GM18511 (cell line): ENCODE measurements around the gene CERS1.

ENCODE experiments used
- ATAC-seq: cut with Tn5 transposase; IDR thresholded peaks from one replicate; pipeline ENCODE4 v1.9.1; 2021; ENCODE audit warnings: mild to moderate bottlenecking, moderate library complexity; ENCODE audit not compliant: unreplicated experiment

Gene CERS1

DNA sequence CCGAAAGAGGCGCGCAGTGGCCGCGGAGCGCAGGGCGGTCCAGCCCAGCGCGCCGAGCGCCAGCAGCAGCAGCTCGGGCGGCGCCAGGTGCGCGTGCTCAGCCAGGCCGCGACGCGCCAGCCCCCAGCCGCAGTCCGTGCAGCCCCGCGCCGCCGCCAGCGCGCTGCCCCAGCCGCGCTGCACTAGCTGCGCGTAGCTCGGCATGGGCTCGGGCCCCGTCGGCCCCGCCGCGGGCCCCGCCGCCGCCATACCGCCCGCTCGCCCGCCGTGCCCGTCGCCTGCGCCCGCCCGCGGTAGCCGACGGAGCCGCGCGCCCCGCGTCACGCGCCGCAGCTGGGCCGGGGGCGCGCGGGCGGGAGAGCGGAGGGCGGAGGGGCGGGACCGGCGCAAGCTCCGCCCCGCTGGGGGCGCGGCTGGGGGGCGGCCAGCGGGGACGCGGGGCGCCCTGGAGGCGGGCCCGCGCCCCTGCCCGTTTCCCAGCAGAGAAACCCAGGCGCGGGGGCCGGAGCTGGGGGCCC is at the start of gene CERS1:
TSS of gene CERS1 (minus strand) at position 335 of the 518 bp plus-strand sequence. CDS start at position 249, 86 bp downstream.
- ATAC-seq = no peak

- ATAC-seq = no peak
Observed at GRCh38 chr19:18945297-18945696, 49.3 kb upstream of the CERS1 start.

DNA sequence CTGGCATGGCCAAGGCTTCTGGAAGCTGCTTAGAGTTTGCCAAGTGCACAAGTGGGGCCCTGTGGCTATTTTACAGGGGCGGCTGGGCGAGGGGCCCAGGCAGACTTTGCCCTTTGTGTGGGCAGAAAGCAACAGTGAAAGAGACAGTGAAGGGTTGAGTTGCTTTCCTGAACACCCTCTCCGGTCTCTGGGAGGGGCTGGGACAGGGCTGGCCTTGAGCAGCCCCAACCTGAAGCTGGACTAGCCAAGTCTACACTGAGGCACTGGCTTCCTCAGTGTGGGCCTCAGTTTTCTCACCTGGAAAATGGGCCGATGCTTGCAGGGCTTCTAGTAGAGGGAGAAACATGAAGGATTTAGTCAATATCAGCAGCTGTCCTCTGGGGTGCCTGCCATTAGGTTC is 47.5 kb upstream of the CERS1 start:
- no peak for ATAC-seq

DNA sequence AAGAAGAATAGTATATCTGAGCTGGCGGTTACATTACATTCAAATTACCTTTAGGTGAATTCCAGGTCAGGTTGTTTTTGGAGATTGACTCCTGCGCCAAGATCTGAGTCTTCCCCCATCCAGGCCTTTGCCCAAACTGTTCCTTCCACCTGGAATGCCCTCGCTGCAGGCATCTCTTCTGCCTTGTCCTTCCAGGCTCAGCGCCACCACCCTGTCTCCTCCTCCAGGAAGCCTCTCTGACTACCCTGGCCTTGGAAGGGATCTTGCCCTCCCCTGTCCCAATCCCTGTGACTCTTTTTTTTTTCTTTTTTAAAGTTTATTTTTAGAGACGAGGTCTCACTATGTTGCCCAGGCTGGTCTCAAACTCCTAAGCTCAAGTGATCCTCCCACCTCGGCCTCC is 46.7 kb upstream of the CERS1 start:
- ATAC-seq = no peak

DNA sequence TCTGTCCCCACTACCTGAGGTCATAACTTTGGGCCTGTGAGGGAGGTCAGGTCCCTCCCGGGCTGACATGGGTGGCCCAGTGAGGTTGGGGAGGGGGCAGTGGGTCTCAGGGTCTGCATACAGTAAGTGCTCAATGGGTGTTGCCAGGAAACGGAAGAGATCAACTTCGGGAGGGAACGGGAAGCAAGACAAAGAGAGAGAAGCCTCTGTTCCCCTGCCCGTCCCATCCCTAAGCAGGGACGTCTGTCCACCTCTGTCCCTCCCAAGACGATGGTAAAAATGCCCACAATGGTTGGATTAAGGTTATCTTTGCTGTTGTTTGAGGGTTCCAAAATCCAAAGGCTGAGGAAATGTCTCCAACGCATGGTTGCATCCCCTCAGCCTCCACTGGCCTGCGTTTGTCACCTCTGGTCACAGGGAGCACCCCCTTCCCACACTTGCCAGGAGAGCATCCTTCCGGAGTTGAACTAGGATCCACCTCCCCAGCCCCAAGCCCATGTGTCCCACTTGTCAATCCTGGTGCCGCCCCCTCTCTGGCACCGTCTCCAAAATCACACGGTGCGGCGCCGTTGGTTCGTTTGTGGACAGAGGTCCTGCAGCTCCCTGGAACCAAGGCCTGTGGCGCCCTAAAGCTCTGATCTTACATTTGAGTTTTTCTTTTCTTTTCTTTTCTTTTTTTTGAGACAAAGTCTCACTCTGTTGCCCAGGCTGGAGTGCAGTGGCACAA is 45.8 kb upstream of the CERS1 start:
- ATAC-seq = no peak

- ATAC-seq = no peak
Observed at GRCh38 chr19:18940769-18941627, 45.0 kb upstream of the CERS1 start, which contains the start of gene HOMER3. Gene HOMER3 (minus strand): TSS chr19:18941217. CDS start chr19:18938982, 2,235 bp downstream.

DNA sequence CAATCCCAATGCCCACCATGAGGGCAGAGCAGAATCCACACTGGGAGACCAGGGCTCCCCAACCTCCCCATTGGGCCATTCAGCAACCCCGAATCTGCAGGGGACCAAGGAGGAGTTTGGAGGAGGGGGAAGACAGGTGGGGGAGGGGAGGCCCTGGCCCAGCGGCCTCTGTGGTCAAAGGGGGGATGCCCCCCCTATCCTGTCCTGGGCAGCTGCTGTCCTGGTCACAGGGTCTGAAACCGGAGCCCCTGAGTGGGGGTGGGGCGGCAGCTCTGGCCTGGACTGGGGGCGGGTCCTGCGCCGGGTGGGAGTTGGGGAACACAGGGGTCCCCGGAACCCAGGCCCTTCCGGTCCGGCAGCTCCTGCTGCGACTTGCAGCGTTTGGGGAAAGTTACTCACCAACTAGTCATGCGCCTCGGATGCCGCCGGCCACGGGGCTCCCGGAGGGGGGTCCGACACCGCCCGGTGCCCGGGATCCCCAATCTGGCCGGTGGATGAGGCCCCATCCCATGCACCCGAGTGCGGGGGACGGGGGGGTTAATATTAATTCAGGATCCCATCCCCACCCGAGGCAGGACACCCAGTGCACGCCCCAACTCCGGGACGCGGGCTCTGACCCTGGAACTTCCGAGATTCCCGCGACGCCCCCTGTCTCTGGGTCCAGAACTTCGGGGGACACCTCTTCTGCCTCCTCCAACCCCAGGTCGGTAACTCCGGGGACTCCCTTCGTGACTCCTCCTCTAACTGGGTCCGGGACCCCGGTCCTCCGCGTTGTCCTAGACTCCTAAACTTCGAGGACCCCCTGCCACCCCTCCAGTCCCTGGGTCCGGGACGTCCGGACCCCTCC is 44.2 kb upstream of the CERS1 start:
- ATAC-seq = no peak

DNA sequence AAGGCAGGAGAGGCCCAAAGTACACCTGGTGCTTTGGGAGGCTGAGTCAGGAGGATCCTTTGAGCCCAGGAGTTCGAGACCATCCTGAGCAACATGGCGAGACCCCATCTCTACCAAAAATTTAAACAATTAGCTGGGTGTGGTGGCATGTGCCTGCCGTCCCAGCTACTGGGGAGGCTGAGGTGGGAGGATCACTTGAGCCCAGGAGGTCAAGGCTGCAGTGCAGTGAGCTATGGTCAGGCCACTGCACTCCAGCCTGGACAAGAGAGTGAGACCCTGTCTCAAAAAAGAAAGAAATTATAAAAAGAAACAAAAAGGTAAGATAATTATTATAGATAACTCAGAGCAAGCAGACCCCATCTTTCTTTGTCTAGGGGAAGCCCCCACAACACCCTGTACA is 43.2 kb upstream of the CERS1 start:
- no peak for ATAC-seq

GRCh38 chr19:18933297-18933696 is 37.3 kb upstream of the CERS1 start:
- ATAC-seq = no peak

- ATAC-seq = no peak
Observed at GRCh38 chr19:18932216-18932841, 36.4 kb upstream of the CERS1 start.

- no peak for ATAC-seq
Observed at GRCh38 chr19:18931316-18932162, 35.6 kb upstream of the CERS1 start.

GRCh38 chr19:18929311-18929710 is 33.4 kb upstream of the CERS1 start:
- ATAC-seq = no peak

GRCh38 chr19:18928018-18928805 is 32.3 kb upstream of the CERS1 start:
- ATAC-seq = no peak

GRCh38 chr19:18924684-18925213 is 28.8 kb upstream of the CERS1 start:
- no peak for ATAC-seq

DNA sequence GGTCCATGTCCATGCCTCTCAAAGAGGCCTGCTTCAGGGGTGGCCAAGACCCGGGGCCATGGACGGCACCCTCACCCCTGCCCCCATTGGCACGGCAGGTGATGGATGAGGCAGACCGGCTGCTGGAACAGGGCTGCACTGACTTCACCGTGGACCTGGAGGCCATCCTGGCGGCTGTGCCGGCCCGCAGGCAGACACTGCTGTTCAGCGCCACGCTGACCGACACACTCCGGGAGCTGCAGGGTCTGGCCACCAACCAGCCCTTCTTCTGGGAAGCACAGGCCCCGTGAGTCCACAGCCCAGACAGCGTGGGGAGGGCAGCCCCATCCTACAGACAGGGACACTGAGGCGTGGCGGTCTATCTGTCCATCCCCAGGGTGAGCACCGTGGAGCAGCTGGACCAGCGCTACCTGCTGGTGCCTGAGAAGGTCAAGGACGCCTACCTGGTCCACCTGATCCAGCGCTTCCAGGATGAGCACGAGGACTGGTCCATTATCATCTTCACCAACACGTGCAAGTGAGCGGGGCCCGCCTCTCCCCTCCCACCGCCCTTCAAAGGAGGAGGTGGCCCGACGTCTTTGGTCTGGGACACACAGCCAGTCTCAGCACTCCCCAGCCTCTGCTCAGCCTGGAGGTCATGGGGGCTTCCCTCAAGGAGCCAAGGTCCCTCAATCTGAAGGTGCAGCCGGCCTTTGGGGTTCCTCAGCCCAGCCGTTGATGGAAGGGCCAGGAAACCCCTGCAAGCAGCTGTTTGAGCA is 26.4 kb upstream of the CERS1 start:
- ATAC-seq = no peak

DNA sequence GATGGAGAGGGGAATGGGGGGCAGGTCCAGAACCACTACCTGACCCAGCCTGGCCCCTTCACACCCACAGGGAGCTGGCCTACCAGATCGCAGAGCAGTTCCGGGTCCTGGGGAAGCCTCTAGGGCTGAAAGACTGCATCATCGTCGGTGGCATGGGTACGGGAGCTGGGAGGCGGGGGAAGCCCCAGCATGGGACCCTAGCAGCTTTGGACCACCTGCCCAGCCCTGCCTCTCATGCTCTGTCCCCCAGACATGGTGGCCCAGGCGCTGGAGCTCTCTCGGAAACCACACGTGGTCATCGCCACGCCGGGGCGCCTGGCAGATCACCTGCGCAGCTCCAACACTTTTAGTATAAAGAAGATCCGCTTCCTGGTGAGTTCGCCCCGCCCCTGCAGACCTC is 25.6 kb upstream of the CERS1 start:
- no peak for ATAC-seq

DNA sequence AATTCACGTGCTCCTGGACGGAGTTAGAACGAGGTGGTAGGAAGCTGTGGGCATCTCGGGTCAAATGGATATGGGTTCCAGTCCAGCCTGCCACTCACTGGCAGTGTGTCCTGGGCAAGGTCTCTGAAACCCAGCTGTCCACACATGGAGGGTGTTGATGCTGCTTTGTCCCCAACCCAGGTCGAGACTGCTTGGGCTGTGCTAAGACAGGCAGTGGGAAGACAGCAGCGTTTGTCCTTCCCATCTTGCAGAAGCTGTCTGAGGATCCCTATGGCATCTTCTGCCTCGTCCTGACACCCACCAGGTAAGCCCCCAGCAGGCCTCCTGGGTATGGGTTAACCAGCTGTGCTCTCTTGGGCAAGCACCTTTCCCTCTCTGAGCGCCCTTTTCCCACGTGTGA is 24.4 kb upstream of the CERS1 start:
- ATAC-seq = no peak

DNA sequence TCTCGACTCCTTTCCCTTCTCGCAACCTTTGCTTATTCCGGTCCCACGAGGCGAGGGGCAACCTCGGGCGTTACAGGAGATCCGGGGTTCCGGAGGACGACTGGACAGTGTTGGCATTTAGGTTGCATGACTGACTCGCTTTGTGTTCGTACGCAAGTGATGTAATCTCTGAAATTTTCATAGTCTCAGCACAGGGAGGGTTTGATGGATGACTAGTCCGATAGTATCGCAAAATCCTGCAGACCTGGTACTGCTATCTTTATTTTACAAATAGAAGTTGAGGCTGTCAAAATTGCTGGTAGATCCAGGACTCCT is 23.9 kb upstream of the CERS1 start:
- ATAC-seq = no peak
